HG02610 (cell line): ENCODE measurements around the gene NDUFAF2.
A peak's percentile ranks its signal among the peaks of the same experiment; 100 is the strongest.
"Not testable (repeated sequence)": the region's sequence is repeated elsewhere in the genome, so short reads cannot be mapped to it uniquely, and the experiment has no call there.

Experiments
- ATAC-seq: cut with Tn5 transposase; IDR thresholded peaks from one replicate; pipeline ENCODE4 v1.9.1; 2021; ENCODE audit warnings: mild to moderate bottlenecking, moderate library complexity; ENCODE audit not compliant: unreplicated experiment

NDUFAF2 gene

DNA sequence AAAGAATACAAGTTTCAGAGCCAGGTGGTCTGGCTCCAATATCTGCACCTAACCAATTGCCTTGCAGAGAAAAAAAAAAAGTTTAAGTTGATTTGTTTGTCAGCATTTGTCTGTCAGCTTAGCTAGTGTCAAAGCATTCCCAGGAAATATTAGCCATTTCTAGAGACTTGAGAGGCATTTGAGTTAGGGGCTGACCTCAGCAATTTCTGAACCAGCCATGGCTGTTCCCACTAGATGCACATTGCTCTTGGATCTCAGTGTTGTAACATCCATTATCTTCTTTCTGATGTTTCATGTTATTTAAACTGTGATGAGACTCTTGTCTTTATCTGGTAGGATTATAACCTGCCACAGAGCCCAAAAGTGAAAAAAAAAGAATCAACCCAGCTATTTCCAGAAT lies 102.3 kb downstream of the NDUFAF2 start:
- ATAC-seq: no peak

DNA sequence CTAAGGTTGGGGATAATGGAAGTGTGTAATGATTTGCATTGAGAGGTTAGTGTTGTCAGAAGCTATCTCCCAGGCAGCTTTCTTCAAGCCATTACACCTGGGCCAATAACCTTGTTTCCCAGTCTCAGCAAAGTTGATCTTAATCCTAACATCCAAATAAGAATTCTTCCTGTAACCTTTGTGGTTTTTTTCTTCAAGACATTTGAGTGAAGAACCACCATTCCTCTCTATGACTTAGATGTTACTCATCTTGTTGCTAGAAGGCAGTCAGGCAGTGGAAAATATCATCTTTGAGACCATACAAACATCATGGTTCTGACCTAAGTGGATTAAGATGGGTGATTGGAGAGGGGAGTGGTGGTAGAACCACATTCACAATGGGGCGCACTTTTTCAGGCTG lies 103.5 kb downstream of the NDUFAF2 start:
- ATAC-seq: no peak

DNA sequence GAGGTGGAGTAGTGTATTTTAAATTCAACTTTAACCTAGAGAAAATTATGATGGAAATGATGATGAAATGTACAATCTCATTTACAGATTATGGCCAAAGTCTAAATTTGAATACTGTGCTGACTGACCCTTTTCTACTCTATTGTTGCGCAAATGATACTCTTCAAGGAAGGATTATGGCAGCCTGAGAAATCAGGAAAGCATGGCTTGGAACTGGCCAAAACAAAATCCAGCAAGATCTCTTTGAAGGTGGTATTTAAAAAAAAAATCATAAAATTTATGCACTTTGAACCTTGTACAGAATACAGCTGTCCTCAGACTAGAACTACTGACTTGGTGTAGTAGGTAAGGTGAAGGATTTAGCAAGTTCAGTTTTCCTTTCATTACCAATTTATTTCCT lies 105.3 kb downstream of the NDUFAF2 start:
- ATAC-seq: no peak

DNA sequence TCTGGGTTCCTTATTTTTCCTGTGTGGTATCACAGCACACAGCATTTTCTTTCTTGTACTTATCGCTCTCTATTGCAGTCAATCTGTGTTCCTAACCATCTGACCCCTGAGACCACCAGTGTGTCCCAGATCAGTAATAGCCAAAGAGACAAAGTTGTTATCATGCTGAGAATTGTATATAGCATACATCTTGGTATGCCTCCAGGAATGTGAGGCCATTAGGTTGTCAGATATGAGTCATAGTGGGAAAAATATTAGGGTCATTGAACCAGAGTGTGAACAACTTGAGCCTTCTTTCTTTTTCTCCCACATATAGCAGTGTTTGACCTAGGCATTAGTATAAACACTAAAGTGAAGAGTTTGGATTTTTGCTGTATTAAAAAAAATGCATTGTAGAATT lies 106.3 kb downstream of the NDUFAF2 start:
- peak; percentile 39 for ATAC-seq

DNA sequence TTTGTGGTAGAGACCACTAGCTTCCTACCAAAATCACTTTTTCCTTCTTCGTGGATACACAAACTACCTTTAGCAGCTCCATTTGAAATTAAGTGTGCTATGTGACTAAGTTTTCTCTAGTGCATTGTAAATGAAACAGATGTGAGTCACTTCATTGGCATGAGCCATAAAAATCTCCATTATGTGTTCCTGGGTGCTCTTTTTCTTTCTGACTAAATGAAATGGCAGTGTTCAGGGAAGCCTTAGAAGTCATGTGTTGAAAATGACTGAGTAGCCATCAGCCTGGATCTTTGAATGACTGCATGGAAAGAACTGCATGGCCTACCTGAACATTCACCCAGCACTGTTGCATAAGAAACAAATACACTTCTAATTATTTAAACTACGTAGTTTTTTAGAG lies 107.9 kb downstream of the NDUFAF2 start:
- ATAC-seq: no peak

DNA sequence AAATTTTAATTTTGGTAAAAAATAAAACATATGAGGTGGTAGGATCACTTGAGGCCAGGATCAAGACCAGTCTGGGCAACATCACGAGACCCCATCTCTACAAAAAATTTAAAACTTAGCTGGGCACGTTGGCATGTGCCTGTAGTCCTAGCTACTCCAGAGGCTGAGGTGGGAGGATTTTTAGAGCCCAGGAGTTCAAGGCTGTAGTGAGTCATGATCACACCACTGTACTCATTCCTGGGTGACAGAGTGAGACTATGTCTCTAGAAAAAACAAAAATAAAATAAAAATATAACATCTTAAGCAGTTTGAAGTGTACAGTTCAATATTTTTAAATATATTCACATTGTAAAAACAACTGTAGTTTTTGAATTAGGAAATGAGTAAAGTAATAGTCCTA lies 108.9 kb downstream of the NDUFAF2 start:
- ATAC-seq: no peak

DNA sequence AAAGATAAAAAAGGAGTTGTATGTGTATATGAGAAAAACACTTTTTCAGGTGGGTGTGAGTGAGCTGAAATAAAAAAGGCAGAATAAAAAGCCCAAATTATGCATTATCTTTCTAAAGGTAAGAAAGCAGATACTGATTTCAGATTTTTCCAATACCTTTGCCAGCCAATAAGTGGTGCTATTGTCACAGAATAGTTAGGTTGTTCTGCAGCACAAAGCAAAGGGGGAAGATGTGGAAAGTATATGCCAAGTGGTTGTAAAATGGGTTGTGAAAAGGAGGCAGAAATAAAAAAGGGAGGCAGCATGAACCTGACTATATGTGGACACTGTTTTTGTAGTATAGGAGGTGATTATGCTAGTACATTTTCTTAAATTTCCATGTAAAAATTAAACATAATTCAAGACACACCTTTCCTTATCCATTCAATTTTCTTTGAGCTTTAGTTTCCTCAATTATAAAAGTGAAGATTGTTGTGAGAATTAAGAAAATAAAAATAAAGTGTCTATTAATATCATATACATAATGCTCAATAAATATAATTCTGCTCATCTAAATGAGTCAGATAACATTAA lies 110.5 kb downstream of the NDUFAF2 start:
- no peak for ATAC-seq

DNA sequence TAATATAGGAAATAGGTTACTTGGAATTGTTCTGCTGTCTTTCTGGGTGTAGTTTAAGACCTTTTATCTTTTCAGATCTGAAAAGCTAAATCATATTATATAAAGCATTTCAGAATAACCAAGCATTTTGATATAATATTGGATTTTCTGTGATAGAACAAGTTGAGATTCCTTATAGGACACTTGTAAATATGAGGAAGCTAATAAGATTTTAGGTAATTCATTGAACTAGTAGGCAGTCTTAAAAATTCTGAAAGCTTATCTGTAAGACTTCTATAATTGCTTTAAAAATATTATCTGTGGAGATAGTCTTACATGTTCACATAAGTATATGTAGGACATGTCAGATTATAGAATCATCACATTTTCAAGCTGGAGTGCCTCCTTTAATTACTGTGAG lies 114.5 kb downstream of the NDUFAF2 start:
- ATAC-seq: no peak

DNA sequence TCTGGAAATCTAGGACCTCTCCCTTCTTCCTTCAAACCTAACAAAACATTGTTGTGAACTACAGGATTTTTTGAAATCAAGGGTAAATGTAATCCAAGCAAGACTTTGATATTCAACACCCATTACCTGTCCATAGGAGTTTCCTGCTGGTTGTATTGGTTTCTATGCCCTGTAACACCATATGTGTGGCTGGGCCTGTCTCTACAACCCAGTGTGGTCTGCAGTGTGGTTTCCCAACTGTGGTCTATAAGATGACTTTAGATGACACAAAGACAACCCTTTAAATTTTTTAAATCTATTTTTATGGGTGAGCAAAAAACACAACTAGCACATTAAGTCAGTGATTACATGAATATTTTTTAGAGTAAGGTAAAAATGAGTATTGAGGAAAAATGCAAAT lies 124.1 kb downstream of the NDUFAF2 start:
- ATAC-seq: no peak

DNA sequence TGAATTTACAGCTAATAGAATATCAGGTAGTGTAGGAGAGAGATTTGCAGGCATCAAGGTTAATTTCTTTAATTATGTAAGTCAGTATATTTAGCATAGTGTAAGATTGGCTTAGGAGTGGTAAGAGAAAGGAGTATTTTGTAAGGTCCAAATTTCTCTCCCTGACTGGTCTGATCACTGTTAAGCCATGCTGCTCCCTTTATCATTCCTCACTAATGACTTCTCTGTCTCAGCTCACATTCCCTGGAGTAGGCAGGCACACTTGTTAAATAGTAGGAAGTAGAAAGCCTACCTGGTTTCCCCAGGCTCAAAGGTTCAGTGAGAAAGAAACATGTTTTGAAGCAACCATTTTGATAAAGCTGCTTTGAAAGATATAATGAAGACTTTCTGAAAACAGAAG lies 126.5 kb downstream of the NDUFAF2 start:
- ATAC-seq: no peak

DNA sequence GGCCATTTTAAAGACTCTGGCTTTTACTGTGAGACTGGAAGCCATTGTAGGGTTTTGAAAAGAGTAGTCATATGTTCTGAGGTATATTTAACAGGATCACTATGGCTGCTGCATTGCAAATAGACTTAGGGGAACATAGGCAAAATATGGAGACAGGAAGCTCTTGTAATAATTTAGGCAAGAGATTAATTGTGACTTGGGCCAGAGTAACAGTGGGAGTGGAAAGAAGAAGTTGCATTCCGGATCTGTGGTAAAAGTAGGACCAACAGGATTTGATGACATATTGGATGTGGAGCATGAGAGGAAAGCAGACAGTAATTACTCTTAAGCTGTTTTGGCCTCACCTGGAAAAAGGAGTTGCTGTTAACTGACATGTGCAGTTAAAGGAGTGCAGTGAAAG lies 131.6 kb downstream of the NDUFAF2 start:
- no peak for ATAC-seq

DNA sequence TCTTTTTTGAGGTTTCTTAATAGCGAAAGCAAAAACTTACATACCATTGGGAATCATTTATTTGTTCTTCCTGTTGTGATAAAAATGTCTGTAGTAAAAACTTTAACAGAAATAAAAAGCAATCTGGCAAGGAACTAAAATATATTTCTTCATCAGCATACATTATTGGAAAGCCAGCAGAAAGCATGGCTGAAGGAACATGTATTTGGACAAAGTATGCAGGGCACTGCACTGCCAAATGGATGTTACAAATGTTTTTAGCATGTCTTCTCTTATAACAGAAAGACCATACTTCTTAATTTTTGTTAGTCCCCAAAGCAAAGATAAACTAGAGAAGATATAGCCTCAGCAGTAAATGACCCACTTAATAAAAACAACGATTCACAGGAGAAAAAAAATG lies 136.7 kb downstream of the NDUFAF2 start:
- no peak for ATAC-seq

DNA sequence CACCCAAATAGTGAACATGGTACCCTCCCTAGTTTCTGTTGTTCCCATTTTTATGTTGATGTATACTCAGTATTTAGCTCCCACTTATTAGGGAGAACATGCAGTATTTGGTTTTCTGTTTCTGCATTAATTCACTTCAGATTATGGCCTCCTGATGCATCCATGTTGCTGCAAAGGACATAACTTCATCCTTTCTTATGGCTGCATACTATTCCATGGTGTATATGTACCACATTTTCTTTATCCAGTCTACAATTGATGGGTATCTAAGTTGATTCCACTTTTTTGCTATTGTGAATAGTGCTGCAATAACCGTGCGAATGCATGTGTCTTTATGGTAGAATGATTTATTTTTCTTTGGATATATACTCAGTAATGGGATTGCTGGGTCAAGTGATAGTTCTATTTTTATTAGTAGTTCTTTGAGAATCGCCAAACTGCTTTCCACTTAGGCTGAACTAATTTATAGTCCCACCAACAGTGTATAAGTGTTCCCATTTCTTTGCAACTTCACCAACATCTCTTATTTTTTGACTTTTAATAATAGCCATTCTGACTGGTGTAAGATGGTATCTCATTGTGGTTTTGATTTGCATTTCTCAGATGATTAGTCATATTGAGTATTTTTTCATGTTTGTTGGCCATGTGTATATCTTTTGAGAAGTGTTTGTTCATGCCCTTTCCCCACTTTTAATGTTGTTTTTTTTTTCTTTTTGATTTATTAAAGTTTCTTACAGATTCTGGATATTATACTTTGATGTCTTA lies 137.7 kb downstream of the NDUFAF2 start:
- no peak for ATAC-seq

DNA sequence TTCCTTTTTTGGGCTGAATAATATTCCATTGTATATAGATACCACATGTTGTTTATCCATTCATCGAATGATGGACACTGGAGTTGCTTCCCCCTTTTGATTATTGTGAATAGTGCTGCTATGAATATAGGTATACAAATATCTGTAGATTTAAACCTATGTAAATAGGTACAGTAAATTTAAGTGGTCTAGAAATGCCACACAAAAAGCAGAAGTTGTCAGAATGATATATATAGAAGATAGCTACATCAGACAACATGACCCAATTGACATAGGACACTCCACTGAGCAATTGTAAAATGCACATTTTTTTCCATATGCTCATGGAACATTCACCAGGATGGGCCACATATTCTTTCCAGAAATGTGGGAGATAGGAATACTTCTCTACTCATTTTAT lies 139.7 kb downstream of the NDUFAF2 start:
- ATAC-seq: no peak

DNA sequence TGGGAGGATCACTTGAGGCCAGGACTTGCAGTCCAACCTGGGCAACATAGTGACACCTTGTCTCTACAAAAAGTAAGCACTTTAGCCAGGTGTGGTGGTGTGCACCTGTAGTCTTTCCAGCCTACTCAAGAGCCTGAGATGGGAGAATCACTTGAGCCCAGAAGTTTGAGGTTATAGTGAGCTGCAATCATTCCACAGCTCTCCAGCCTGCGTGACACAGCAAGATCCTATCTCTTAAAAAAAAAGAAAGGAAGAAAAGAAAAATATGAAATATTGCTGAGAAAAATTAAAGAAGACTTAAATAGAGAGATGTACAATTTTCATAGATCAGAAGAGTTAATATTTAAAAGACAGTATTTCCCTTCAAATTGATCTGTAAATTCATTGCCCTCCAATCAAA lies 140.9 kb downstream of the NDUFAF2 start:
- no peak for ATAC-seq

DNA sequence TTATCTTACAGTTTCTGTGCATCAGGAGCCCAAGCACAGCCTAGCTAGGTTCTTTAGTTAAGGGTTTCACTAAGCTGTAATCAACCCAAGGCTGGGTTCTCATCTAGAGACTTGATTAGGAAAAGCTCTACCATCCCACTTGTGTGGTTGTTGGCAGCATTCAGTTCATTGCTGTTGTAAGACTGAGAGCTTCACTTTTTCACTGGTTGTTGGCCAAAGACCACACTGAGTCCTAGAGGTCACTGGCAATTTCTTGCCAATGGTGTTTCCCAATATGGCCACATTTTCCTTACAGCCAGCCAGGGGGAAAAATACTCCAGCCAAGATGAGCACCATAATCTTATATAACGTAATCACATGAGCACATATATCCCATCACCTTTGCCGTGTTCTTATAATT lies 142.9 kb downstream of the NDUFAF2 start:
- ATAC-seq: no peak

DNA sequence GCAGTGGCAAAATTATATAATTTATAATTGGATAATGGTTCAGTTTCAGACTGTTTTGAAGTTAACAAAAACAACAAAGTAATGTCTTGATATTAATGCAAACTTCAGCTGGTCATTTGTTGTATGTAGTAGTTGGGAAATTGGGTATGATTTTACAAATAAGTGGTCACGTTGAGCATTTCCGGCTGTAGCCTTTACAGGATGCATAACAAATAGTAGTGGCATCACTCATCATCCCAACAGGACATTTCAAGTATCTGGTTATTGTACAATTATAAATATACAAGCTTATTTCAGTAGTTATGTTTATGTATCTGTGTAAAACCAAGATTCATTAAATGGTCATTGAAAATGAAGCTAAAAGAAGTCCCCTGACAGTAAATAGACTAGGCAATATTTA lies 144.3 kb downstream of the NDUFAF2 start:
- ATAC-seq: no peak

DNA sequence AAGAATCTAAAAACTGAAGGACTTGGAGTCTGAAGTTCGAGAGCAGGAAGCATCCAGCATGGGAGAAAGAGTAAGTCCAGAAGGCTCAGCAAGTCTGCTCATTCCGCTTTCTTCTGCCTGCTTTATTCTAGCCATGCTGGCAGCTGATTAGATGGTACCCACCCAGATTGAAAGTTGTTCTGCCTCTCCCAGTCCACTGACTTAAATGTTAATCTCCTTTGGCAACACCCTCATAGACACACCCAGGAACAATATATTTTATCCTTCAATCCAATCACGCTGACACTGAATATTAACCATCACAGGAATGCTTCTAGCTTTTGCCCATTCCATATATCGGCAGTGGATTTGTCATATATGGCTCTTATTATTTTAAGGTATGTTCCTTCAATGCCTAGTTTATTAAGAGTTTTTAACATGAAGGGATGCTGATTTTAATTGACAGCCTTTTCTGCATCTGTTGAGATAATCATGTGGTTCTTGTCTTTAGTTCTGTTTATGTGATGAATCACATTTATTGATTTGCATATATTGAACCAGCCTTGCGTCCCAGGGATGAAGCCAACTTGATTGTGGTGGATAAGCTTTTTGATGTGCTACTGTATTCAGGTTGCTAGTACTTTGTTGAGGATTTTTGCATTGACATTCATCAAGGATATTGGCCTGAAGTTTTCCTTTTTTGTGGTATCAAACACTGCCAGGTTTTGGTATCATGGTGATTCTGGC lies 148.2 kb downstream of the NDUFAF2 start:
- ATAC-seq: not testable (repeated sequence)

DNA sequence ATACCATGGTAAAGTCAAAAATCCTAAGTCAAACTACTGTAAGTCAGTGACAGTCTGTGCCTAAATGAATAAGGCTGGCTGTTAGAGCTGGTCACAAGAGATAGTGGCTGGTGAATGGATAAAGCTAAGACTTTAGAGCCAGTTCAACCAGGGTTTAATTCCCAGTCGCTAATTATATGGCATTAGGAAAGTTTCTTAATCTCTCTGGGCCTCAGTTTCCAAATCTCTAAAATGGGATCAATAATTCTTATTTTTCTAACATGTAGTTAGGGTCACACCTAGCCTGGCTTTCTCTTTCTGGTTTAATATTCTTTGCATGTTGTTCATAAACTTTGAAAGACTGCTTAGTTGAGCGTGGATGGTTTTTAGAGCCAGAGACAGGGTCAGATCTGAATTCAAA lies 152.5 kb downstream of the NDUFAF2 start:
- no peak for ATAC-seq

DNA sequence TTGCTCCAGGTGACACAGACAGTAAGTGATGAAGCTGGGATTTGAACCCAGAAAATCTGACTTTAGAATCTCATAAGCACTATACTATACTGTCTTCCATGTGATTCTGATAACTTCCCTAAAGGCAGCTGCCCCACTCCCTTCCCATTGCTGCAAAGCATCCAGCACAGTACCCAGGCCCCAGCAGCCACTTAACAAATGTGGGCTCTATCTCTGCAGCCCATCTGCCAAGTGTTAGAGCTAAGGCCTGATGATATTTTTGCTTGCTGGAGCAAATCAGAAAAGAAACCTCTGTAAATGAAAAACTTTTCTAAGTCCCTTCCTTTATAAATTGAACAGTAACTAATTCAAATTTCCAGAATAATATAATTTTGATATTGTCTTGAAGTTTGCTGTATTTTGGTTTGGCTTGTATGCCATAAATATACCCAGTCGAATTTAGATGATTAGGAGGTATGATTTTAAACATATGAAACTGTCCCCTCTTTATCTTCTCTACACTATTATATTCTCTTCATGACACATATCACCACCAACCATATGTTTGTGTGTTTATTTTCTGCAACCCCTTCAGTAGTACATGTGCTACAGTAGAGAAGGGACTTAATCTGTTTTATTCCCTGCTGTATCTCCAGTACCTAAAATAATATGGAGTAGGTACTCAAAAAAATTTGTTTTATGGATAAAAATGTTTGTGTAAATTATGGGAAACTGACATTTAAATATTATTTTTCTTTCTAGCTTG lies 153.4 kb downstream of the NDUFAF2 start:
- ATAC-seq: no peak

DNA sequence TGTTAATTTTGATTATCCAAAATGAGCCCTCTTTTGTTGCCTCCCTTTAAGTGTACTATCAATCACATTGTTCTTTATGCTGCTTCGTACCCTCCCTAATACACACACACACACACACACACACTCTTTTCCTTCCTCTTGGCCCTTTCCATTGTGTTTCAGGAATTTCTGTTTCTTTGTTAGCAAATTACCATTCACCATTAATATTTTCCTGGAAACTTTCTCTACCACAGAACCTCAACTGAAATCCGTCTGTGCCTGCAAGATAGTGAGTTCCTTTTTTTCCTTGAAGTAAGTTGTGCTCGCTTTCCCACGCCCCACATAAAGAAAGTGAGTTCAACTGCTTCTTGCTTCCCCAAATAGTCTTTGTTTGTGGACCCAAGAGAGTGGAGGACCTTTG lies 155.4 kb downstream of the NDUFAF2 start:
- no peak for ATAC-seq

DNA sequence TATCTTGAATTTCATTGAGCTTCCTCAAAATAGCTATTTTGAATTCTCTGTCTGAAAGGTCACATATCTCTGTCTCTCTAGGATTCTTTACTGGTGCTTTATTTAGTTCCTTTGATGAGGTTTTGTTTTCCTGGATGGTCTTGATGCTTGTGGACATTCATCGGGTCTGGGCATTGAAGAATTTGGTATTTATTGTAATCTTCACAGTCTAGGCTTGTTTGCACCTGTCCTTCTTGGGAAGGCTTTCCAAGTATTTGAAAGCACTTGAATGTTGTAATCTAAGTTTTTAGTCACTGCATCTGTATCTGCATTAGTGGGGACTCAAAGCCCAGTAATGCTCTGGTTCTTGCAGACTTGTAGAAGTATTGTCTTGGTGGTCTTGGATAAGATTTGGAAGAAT lies 169.4 kb downstream of the NDUFAF2 start:
- no peak for ATAC-seq
